Measurements from ENCODE around the gene NDUFAF2.
"Not testable (repeated sequence)": the region's sequence is repeated elsewhere in the genome, so short reads cannot be mapped to it uniquely, and the experiment has no call there.

NDUFAF2 gene, protein sequence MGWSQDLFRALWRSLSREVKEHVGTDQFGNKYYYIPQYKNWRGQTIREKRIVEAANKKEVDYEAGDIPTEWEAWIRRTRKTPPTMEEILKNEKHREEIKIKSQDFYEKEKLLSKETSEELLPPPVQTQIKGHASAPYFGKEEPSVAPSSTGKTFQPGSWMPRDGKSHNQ

DNA sequence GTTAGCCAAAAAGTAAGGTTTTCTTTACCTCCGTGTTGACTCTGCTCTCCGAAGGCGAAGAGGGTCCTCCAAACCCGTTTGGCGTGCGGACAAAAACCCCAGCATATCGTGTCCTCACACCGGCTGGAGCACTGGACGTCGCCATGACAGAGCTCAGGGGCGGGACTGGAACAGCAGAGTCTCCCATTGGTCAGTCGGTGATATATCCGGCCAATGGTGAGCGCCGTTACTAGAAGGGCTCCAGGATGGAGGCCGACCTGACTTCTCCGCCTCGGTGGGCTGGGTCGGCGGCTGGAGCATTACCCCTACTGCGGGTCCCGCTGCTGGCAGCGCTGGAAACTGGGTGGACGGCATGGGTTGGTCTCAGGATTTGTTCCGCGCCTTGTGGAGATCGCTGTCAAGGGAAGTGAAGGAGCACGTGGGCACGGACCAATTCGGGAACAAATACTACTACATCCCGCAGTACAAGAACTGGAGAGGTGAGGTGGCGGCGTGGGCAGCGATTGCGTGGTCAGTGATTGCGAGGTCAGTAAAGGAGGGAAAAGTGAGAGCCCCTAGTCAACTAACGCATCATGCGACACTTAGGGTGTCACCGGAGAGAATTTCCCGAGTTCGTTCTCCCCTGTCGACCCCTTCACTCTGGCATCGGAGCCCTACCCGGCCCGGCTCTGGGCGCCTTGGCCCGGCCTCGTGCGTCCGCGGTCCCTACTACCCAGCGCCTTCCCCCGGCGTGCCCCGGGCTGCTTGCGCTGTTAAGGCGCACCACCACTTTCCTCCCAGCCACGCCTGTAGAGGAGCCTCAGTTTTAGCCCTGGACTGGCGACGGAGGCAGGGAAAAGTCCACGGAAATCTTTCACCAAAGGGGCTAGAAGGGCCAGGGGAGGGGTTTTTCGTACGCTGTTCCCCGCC is at the start of gene NDUFAF2, which contains the start of gene ERCC8:
NDUFAF2 (plus strand) TSS at position 302 of the 909 bp plus-strand sequence; CDS start at position 353, 51 bp downstream.
ERCC8 (minus strand) TSS at position 167 of the 909 bp plus-strand sequence; CDS start at position 105, 62 bp downstream.
- DNase-seq, result peak; percentile 92

DNA sequence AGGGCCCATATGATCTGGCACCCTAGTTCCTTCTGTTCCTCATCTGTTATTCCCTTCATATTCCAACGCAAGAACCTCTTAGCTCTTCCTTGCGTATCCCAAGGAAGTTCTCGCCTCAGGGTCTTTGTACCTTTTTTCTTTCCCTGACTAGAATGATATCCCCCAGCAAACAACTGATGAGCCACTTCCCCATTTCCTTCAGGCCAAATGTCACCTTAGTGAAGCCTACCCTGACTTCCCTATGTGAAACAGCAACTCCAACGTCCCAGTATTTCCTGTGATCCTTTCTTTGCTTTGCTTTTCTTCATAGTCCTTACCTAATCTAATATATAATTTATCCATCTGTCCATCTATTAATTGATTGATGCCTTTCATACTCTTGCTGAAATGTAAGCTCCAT is 48.0 kb upstream of the NDUFAF2 start:
- no peak for DNase-seq

DNA sequence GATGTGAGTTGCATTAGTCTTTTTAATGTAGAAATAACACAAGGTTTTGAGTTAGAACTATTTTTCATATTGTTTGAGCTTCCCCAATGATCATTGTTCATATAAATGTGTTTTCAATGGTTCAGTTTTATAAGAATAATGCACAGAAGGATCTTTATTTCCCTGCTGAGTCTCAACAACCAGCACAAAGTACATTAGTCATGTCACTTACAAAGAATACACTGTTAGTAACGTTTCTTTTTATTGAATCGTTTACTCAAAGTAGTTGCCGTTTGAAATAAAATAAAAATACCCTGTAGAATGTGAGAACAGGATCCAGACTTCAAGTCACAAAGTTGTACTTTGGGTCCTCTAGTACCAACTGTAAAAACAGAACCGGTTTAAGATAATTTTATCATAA is 41.6 kb upstream of the NDUFAF2 start:
- DNase-seq, result no peak

DNA sequence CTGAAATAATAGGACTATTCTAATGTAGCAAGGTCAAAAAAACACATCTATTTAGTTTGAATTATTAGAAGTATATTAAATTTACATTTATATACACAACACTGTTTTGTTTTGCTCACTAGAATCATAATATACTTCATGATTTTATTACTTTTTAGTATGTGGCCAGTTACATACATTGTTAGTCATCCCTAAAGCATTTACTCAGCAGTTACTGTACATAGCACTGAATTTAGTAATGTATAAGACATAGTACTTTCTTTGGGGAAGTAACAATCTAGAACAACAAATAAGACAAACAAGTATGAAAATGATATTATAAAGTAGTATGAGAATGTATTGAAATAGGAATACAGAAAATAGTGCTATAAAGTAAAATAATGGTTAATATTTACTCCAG is 28.4 kb upstream of the NDUFAF2 start:
- DNase-seq, result no peak

DNA sequence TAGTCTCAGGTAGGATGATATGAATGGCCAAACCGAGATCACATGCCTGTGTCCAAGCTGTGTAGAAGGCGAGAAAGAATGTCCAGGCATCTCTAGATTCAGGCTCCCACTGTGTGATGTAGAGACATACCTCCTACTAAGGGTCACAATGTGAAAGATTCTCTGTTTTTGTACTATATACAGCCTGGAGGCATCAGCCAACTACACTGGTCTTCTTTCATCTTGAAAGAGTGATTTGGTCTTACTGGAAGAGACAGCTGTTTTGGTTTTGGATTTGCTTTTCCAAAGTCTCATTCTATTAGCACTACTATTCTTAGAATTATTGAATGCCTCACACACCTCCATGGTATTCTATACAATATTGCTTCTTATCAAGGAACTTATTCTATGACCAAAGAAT is 26.5 kb upstream of the NDUFAF2 start:
- no peak for DNase-seq

DNA sequence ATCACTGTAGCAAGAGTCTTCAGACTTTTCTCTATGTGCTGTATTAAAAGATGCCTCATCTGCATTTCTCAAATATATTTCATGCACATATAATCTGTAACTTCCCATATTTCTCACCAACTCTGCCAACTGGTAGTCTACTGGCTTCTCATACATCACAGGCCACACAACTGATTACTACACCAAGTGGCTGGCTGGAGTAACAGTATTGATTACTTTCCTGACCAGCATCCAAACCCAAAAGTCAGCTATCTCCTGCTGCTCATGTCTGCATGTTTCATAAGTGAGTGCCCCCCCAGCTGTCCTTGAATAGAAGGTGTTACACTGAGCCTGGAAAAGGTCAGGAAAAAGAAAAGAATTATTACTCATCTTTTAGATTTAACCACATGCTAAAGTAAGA is 17.6 kb upstream of the NDUFAF2 start:
- no peak for DNase-seq

DNA sequence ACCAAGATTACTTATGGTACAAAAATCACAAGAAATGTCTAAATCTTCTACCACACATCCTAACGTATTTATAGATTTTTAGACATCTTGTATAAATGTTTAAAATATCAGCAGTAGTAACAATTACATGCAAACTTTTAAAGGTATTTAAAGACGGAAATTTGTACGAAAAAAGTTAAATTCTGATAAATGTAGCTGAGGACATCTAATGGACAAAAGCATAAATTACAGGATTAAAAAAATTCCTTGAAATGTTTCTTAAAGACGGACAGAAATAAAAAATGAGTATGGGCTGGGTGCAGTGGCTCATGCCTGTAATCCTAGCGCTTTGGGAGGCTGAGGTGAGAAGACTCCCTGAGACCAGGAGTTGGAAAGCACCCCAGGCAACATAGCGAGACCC is 16.0 kb upstream of the NDUFAF2 start:
- no peak for DNase-seq

DNA sequence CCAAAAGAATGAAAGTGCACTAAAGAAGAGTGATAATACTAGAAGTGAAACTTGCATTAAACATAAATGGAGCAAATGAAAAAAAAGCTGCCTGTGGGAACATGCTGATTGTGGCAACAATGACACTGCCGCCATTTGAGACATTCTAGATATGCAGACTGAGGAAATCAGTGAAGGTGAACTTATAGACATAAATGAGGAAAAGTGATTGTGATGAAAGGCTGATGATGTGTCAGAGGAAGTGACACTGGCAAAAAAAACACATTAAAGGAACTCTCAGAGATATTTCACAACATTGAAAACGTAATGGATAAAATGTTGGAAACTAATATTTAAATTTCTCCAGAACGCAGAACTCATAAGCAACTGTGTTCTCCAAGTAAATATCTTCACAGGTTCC is 1.4 kb upstream of the NDUFAF2 start:
- DNase-seq, result no peak

DNA sequence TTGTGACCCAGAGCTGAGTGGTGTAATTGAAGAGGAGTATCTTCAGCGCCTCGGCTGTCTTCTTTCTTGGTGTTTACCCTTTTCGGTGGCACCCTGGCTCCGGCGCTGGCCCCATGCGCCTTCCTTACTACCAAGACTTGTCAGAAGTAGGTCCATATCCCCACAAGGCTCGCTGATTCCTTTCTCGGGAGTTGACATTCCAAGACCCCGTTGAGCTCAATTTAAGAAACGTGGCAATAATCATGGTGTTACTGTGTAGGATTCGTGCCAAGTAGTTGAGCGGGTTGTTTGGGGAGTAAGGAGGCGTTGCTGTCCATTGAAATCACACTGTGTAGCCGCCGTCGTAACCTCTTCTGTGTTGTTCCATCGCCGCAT is 795 bp downstream of the NDUFAF2 start:
- DNase-seq, result no peak

DNA sequence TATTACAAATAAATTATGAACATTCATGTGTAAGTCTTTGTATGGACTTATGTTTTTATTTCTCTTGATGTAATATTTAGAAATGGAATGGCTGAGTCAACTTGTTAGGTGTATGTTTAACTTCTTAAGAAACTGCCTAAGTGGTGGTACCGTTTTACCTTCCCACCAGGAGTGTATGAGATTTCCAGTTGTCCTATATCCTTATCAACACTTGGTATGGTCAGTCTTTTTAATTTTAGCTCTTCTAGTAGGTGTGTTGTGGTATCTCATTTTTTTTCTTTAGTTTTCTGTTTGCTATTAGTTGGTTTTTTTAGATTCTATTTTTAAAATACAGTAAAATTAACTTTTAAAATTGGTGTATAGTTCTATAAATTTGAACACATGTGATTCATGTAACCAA is 3.7 kb downstream of the NDUFAF2 start:
- no peak for DNase-seq

DNA sequence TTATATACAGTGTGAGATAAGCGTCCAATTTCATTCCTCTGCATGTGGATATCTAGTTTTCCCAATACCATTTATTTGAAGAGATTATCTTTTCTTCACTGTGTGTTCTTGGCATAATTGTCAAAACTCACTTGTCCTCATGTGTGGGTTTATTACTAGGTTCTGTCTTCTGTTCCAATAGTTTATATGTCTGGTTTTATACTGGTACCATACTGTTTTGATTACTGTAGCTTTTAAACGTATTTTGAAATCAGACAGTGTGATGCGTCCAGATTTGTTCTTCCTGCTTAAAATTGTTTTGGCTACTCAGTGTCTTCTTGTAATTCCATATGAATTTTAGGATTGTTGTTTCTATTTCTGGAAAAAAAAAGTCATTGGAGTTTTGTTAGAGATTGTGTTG is 10.2 kb downstream of the NDUFAF2 start:
- no peak for DNase-seq

DNA sequence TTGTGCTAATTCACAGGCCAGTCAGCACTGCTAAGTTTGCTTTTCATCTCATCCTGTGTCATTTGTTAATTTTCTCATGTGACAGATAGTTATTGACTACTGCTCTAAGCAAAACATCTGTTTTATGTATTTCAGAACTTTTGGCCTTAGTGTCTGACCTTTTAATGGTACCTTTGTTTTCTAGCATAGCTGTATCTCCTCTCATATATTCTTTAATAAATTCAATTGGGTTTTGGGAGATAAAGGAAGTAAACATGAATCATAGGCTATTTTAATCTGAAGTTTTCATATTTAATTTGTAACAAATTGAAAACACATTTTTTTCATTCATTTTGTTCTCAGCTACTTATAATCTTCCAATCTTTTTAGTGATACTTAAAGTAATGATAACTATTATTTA is 13.1 kb downstream of the NDUFAF2 start:
- DNase-seq, result no peak

DNA sequence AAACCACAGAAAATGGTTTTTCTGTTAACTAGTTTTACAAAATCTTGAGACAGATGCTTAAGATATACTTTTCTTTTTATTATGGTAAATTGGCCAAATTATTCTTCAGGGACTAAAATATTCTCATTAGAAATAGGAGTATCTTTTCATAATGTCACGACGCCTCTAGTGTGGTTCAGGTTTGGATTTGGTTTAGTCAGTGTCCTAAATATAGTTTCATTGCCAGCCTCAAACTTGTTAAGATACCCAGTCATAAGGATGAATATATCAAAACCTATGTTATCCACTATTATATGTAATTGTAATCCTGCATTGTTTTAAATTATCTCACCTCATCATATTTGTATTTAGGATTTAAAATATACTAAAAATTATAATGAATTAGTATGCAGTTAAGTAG is 13.7 kb downstream of the NDUFAF2 start:
- no peak for DNase-seq

DNA sequence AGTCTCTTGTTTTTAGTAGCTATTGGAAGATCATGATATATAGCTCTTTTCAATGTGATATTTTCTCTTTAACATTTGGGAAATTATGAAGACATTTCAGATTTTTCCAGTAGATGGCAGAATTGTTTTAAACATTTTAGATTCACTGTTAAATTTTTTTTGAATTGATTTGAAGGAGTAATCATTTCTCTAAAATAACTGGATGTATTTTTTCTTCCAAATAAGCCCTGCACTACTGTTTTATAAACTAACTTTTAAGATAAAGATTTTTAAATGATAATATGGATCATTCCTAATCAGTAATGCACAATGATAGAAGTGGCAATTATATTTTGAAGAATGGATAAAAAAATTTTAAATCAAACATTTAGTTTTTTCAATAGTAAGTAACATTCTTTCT is 14.2 kb downstream of the NDUFAF2 start:
- DNase-seq, result peak; percentile 12

DNA sequence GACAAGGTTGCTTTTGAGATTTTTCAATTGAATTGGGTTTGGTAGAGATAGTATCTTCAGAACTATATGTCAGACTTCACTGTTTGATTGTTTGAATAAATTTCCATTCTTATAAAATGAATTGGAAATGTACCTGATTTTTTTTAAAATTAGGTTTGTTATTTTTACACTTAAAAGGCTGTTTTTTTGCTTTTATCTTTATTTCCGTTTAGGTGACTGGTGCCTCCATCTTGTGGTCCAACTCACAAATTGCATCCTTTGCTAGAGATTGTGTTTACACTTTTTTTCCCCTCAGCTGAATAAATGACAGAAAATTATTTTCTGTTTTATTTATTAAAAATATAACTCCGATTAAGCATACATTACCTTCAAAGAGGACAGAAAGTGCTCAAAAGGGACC is 15.6 kb downstream of the NDUFAF2 start:
- DNase-seq, result peak; percentile 34

DNA sequence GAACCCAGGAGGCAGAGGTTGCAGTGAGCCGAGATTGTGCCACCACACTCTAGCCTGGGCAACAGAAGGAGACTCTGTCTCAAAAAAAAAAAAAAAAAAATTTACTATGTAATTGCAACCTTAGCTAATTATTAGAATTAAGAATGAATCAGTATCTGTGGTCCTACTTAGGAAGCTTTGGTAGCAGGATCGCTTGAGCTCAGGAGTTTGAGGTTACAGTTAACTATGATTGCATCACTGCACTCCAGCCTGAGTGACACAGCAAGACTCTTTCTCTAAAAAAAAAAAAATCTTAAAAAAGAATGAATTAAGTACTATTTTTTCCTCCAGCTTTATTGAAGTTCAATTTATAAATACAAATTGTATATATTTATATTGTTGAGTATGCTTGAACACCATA is 16.7 kb downstream of the NDUFAF2 start:
- DNase-seq, result no peak

DNA sequence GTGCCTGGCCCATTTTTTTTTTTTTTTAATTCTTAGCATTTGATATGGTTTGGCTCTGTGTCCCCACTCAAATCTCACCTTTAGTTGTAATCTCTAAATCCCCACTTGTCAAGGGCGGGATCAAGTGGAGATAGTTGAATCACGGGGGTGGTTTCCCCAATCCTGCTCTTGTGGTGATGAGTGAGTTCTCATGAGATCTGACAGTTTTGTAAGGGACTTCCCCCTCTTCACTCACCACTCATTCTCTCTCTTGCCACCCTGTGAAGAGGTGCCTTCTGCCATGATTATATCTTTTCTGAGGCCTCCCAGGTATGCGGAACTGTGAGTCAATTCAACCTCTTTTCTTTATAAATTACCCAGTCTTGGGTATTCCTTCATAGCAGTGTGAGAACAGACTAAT is 27.2 kb downstream of the NDUFAF2 start:
- DNase-seq, result no peak

DNA sequence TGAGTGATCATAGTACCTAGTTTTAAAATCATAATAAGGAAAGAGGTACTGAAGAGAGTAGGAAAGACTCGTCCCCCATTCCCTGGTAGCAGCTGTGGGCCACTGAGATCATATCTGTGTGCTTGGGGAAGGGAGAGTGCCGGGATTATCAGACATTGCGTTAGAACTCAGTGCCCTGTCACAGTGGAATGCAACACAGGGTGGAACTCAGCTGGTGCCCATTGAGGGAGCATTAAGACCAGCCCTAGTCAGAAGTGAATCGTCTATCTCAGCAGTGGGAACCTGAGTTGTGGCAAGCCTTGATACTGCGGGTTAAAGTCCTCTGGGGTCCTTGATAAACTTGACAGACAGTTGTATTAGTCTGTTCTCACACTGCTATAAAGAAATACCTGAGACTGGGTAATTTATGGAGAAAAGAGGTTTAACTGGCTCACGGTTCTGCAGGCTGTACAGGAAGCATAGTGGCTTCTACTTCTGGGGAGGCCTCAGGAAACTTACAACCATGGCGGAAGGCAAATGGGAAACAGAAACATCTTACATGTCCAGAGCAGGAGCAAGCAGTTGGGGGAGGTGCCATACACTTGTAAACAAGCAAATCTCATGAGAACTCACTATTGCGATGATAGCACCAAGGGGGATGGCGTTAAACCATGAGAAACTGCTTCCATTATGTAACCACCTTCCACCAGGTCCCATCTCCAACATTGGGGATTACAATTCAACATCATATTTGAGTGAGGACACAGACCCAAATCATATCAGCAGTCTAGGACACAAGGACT is 33.1 kb downstream of the NDUFAF2 start:
- no peak for DNase-seq

DNA sequence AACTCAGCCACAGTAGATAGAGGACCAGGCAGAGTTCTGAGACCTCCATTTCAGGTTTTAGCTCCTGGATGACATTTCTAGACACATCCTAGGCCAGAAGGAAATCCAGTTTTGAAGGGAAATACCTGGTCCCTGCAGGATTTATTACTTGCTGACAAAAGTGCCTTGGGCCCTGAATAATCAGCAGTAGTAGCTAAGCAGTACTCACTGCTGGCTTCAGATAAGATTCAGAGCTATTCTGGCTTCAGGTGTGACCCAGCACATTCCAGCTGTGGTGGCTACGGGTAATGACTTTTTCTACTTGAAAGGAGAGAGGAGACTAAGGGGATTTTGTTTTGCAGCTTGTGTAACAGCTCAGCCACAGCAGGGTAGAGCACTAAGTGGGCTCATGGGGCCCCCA is 34.0 kb downstream of the NDUFAF2 start:
- no peak for DNase-seq

DNA sequence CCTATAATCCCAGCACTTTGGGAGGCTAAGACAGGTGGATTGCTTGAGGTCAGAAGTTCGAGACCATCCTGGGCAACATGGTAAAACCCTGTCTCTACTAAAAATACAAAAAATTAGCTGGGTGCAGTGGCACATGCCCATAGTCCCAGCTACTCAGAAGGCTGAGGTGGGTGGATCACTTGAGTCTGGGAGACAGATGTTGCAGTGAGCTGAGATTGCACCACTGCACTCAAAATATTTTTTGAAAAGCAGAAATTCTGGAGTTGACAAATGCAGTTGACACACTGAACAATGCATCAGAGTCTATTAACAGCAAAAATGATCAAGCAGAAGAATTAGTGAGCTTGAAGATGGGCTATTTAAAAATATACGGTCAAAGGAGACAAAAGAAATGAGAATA is 35.5 kb downstream of the NDUFAF2 start:
- no peak for DNase-seq

DNA sequence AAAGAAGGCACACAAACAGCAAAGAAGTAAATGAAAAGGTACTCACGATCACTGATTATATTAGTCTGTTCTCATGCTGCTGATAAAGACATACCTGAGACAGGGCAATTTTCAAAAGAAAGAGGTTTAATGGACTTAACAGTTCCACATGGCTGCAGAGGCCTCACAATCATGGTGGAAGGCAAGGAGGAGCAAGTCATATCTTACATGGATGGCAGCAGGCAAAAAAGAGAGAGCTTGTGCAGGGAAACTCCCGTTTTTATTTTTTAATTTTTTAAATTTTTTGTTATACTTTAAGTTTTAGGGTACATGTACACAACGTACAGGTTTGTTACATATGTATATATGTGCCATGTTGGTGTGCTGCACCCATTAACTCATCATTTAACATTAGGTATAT is 37.1 kb downstream of the NDUFAF2 start:
- not testable (repeated sequence) for DNase-seq

DNA sequence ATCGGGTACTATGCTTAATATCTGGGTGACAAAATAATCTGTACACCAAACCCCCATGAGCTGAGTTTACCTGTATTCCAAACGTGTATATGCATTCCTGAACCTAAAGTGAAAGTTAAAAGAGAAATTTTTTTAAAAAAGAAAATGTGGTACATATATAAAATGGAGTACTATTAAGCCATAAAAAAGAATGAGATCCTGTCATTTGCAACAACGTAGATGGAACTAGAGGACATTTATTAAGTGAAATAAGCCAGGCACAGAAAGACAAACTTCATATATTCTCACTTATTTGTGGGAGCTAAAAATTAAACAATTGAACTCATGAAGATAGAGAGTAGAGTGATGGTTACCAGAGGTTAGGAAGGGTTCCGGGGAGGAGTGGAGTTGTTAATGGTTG is 44.8 kb downstream of the NDUFAF2 start:
- DNase-seq, result no peak

DNA sequence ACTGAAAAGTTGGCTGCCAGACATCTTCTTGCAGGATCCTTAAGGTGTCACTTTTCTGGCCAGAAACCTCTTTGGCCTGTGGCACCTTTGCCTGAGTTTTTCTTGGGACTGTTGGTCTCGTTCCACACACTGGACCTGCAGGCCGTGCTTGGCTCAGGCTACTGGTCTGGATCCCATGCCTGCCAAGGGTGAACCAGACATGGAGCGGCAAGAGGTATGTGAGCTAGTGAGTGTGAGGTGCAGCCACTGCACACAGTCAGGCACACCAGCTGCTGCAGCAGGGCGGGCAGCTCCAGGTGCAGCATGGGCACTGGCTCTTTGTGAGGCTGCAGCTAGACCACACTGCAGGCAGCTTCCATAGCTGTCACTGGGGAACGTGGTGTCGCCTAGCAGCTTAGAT is 47.9 kb downstream of the NDUFAF2 start:
- DNase-seq, result no peak

DNA sequence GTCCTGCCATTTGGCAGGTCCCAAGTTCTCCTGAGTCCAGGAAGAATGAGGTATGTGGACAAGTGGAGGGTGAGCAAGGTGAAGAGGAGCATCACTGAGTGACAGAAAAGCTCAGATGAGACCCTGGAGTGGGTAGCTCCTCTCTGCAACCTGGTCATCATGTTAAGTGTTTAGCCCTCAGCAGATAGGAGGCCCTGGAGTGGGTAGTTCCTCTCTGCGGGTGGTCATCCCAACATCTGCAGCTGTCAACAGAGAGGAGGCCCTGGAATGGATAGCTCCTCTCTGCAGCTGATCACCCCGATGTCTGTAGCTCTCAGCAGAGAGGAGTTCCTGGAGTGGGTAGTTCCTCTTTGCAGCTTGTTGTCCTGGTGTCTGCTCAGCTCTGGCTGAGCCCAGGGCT is 48.4 kb downstream of the NDUFAF2 start:
- DNase-seq, result no peak

All from CD4-positive, alpha-beta T cell treated with Interleukin-21 for 1 hour (primary cell).